Coronary artery (tissue), 2 donors: ENCODE data around the gene DPP8.

Experiments
- DNase-seq: peaks from one replicate; pipeline ENCODE4 v3.0.0-alpha.2; 2017; ENCODE audit warnings: low spot score
- H3K27ac ChIP-seq, 2 donors: fragments of 200-600 bp; sonication (generic); one replicate each; pipeline ENCODE4 v1.5.1; 2016 to 2019
- H3K4me3 ChIP-seq: fragments of 200-600 bp; sonication (generic); 2 replicates; pipeline ENCODE4 v1.5.1; 2016; ENCODE audit warnings: mild to moderate bottlenecking, moderate library complexity
- TF ChIP-seq, protein P1 (sequence below): fragments of 200-600 bp; sonication (generic); IDR thresholded peaks from one replicate; pipeline ENCODE4 v1.5.1; 2019; ENCODE audit warnings: antibody characterized with exemption

Gene DPP8

DNA sequence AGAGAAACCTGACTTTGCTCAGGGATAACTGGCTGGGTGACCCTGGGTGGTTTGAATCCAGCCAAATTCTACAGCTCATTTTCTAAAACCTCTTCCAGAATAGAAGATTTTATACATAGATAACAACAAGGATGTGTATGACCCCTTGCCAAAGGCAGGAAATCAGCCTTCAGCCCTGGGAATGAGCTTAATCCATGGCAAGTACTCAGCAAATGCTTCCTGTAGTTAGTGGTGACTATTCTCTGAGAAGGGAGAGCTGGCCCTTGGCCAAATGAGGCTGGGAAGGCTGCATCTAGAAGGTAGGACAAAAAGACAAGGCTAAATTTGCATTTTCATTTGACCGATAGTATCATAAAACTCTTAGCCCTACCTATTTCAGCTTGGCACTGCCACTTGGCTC lies 8.1 kb upstream of the DPP8 start:
- DNase-seq, result no peak
- TF ChIP-seq, protein P1, sequence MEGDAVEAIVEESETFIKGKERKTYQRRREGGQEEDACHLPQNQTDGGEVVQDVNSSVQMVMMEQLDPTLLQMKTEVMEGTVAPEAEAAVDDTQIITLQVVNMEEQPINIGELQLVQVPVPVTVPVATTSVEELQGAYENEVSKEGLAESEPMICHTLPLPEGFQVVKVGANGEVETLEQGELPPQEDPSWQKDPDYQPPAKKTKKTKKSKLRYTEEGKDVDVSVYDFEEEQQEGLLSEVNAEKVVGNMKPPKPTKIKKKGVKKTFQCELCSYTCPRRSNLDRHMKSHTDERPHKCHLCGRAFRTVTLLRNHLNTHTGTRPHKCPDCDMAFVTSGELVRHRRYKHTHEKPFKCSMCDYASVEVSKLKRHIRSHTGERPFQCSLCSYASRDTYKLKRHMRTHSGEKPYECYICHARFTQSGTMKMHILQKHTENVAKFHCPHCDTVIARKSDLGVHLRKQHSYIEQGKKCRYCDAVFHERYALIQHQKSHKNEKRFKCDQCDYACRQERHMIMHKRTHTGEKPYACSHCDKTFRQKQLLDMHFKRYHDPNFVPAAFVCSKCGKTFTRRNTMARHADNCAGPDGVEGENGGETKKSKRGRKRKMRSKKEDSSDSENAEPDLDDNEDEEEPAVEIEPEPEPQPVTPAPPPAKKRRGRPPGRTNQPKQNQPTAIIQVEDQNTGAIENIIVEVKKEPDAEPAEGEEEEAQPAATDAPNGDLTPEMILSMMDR, result no peak
- H3K27ac ChIP-seq, result no peak overlapping the region
- no peak overlapping the region for H3K4me3 ChIP-seq

DNA sequence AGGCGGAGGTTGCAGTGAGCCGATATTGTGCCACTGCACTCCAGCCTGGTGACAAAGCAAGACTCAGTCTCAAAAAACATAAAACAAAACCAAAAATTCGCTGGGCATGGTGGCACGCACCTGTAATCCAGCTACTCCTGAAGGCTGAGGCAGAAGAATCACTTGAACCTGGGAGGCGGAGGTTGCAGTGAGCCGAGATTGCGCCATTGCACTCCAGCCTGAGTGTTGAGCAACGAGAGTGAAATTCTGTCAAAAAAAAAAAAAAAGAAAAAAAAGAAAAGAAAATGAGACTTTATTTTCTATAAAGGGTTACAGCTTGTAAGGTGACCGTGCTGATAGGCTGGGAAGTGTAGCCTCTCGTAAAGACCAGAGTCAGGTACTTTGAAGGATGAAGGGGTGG lies 6.7 kb upstream of the DPP8 start:
- TF ChIP-seq, protein P1, result no peak
- H3K4me3 ChIP-seq, result no peak overlapping the region
- H3K27ac ChIP-seq, result no peak overlapping the region
- no peak for DNase-seq

DNA sequence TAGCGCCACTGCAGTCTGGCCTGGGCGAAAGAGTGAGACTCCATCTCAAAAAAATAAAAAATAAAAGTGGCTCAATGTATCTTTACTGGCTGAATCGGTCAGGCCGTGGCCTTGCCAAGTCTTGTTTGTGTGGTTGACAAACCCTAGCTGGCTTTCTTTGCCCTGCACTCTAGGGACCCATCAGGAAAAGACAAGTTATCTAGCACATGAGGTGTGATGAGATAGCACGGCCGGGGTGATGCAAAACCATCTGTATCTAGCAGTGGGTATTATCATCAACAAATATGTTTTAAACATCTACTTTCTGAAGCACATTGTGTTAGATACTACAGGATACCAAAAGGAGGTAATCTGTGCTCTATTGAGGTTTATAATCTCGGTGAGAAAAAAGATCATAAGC lies 3.9 kb upstream of the DPP8 start:
- DNase-seq, result no peak
- TF ChIP-seq, protein P1, result no peak

DNA sequence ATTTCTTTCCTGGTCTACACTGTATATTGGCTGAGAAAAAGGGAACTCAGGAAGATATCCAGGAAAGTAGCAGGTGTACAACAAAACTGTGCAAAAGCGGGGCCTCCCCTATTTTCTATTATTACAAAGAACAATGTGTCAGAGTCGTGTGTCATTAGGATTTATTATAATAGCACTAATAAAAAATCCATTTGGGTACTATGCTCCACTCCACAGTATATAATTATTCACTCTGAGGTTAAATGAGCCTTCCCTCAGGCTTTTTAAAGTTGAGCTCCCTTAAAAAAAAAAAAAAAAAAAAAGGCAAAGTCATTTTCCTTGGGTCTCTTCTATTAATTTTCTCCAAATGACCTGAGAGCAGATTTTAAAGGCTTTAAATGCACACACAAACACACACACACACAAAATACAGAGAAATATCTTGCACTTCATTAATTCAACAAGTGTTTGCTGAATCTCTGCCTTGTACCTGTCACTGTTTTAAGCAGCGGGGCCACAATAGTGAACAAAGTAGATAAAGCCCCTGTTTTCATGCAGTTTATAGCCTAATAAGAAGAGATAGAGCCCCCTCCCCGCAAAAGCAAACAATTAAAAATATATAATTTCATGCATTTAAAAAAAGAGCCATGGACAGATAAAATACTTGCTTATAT lies 1.3 kb upstream of the DPP8 start:
- DNase-seq, result no peak

More for the DNA sequence above, 3.9 kb upstream of the DPP8 start:
- no peak overlapping the region for H3K4me3 ChIP-seq
- H3K27ac ChIP-seq, result no peak overlapping the region

DNA sequence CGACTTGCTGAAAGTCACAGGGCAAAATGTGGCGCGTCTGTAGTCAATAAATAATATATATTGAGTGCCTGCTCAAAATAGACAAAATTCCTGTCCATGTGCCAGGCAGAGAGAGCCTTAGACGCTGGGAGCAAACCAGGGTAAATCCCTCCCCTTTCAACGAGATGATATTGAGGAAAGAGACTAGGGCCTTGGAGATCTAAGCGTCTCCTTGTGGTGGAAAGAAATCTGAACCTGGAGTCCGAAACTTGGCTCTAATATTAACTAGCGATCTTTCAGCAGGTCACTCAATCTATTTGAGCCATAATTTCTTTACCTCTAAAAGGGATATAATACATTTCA lies 348 bp upstream of the DPP8 start:
- DNase-seq, result no peak
- Histone ChIP-seq H3K4me3 (peak overlapping the region; percentile 99), H3K27ac (peak overlapping the region; percentile 70 to 94)
- TF ChIP-seq, protein P1, result no peak

More for the DNA sequence above, 1.3 kb upstream of the DPP8 start:
- no peak overlapping the region for H3K4me3 ChIP-seq
- H3K27ac ChIP-seq, result no peak overlapping the region
- TF ChIP-seq, protein P1, result no peak

DNA sequence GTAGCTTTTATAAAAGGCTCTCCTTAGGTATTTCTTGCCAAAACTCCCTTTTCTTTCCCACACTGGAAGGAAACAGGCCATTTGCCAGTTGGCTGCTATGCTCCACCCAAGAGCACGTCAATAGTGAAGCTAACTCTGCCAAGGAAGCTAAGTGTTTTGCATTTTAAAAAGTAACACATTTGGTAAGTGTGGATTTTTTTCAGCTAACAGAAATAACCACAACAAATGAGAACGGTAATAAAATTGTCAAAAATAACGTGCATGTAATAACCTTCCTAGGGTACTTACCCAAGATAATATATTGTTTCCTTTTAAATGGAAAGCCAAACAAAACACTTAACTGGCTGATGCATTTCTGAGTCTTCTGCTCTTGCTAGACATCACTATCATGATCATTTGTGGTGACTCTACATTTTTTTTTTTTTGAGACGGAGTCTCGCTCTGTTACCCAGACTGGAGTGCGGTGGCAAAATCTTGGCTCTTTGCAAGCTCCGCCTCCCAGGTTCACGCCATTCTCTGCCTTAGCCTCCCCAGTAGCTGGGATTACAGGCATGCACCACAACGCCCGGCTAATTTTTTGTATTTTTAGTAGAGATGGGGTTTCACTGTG lies 4.6 kb downstream of the DPP8 start:
- DNase-seq, result no peak
- Histone ChIP-seq H3K4me3 (peak overlapping the region; percentile 49), H3K27ac (peak overlapping the region in 1 of 2 donors; percentile 47)
- TF ChIP-seq, protein P1, result no peak

DNA sequence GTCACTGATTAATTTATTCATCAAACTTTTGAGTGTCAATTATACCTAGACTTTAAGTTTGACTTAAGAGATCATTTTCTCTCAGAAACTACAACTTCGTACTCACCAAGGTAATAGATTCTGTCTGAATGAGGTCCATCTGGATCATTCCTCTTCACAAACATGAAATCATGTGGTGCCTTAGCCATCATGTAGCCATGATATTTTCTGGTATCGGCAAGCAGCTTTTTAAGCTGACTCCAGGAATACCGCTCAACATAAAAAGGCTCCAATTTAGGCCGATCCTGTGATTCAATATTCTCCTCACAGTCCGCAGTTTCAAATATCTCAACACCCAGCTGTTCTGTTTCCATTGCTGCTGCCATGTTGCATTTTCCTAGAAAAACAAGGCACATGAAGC lies 5.3 kb downstream of the DPP8 start:
- TF ChIP-seq, protein P1, result no peak
- H3K4me3 ChIP-seq, result peak overlapping the region; percentile 20
- no peak for DNase-seq
- peak overlapping the region in 1 of 2 donors; percentile 47 for H3K27ac ChIP-seq
